Measurements from ENCODE around the gene BTBD19. TPM values are rescaled to one million over a fixed set of nuclear protein-coding genes. Genes with fewer than 3 reads are reported as not detected.
A peak's percentile ranks its signal among the peaks of the same experiment; 100 is the strongest.
"Not testable (repeated sequence)": the region's sequence is repeated elsewhere in the genome, so short reads cannot be mapped to it uniquely, and the experiment has no call there.

BTBD19 gene, protein sequence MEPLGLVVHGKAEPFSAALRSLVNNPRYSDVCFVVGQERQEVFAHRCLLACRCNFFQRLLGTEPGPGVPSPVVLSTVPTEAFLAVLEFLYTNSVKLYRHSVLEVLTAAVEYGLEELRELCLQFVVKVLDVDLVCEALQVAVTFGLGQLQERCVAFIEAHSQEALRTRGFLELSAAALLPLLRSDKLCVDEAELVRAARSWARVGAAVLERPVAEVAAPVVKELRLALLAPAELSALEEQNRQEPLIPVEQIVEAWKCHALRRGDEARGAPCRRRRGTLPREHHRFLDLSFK
- 0.78 and 1.4 TPM in 2 replicates for total RNA-seq (2014; rRNA removed; shearing (Covaris generic))

DNA sequence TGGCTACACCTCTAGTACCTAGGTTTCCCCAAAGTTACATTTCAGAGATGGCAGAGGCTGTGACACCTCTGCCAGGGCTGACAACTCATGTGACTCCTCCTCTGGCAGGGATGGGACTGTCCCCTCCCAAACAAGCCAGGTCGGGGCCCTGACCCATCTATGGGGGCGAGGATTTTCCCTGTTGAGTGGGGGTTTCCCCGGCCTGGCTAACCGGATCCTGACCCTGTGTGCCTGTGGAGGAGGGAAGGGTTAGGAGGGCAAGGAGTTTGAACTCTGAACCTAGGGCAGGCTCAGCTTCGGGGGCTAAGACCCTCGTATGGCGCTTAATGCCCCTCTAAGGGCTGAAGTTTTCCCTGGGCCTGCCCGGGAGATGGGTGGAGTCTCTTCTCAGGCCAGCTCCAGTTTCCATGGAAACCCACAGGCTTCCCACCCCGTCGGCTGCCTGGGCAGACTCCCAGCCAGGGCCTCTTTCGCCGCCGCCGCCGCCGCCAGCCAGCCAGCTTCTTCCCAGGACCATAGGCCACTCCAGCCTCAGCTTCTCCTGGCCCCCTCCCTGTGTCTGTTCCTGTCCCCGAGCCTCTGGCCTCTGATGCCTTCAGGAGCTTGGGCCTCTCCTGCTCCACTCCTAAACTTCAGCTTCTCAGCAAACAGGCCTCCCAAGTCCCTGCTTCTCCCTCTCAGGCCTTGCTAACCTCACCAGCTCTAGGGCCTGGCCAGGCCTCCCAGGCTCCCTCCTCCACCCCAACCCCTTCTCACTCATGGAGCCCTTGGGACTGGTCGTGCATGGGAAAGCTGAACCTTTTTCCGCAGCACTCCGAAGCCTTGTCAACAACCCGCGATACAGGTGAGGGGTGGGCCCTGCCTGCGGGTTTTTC, at the start of gene BTBD19:
BTBD19 (plus strand) TSS at position 461 of the 875 bp plus-strand sequence; CDS start at position 759, 298 bp downstream.
- no peak within 1 kb of the TSS for H3K4me3 ChIP-seq (ENCODE audit: insufficient read depth, low read depth, low read length)
- peaks cover 8% of the 10 kb centered on the region for H3K36me3 ChIP-seq (replicated peaks; ENCODE audit: control insufficient read depth, insufficient read depth, low read length)
- peak; percentile 92 for DNase-seq
- no peaks in the 10 kb centered on the region; the same call in 1 of the 2 replicates for H3K27me3 ChIP-seq (ENCODE audit: control insufficient read depth, insufficient read depth, low read length)

DNA sequence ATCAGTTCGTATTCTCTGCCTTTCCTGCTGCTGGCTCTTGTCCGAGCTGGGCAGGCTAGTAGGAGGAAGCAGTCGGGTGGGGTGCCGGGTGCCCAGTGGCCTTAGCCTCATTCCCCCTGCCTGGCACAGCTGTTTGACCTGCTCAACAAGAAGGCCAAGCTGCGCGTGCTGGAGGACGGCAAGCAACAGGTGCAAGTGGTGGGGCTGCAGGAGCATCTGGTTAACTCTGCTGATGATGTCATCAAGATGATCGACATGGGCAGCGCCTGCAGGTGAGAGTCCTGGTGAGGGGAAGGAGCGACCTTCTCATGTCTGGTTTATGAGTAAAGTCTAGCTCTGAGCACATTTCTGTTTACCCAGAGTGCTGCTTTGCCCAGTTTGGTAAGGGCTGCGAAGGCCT, 49.2 kb upstream of the BTBD19 start:
- Histone ChIP-seq H3K4me3 (ENCODE audit: insufficient read depth, low read depth, low read length) (no peak overlapping the region), H3K36me3 (replicated peaks; ENCODE audit: control insufficient read depth, insufficient read depth, low read length) (peaks cover 75% of the 10 kb centered on the region), H3K27me3 (ENCODE audit: control insufficient read depth, insufficient read depth, low read length) (no peaks in the 10 kb centered on the region)
- DNase-seq, result no peak

DNA sequence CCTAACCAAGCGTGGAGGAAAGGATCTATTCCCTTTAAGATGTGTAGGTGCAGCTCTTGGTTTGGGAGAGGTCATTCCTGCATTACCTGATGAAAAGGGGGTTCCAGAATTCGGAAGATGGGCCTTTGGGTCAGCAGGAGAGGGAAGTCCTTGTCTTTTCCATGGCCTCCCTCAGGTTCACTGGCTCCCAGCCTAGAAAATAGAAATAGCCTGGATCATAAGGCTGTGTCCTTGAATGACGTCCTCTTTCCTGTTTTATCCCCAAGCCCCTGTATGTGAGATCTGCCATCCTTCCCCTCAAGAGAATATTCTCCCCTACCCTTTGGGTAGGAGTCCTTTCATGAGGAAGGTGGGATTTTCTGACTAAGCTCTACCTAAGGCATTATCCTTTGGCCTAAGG, 47.4 kb upstream of the BTBD19 start:
- Histone ChIP-seq H3K36me3 (replicated peaks; ENCODE audit: control insufficient read depth, insufficient read depth, low read length) (peaks cover 63% of the 10 kb centered on the region), H3K27me3 (ENCODE audit: control insufficient read depth, insufficient read depth, low read length) (no peaks in the 10 kb centered on the region), H3K4me3 (ENCODE audit: insufficient read depth, low read depth, low read length) (no peak overlapping the region)
- DNase-seq, result no peak

DNA sequence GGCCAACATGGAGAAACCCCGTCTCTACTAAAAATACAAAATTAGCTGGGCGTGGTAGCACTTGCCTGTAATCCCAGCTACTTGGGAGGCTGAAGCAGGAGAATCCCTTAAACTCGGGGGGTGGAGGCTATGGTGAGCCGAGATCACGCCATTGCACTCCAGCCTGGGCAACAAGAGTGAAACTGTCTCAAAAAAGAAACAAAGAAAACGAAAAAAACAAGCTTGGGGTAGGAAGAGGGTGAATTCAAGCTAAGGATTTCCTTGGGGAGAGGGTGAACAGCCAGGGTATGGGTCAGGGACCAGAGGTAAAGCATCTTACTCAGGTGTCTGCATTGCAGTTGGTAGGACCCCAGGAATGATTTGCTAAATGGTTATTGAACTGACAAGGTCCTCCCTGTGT, 41.9 kb upstream of the BTBD19 start:
- not testable (repeated sequence) for DNase-seq; H3K4me3 ChIP-seq (ENCODE audit: insufficient read depth, low read depth, low read length); H3K27me3 ChIP-seq (ENCODE audit: control insufficient read depth, insufficient read depth, low read length)
- H3K36me3 ChIP-seq (replicated peaks; ENCODE audit: control insufficient read depth, insufficient read depth, low read length), result peaks cover 35% of the 10 kb centered on the region

DNA sequence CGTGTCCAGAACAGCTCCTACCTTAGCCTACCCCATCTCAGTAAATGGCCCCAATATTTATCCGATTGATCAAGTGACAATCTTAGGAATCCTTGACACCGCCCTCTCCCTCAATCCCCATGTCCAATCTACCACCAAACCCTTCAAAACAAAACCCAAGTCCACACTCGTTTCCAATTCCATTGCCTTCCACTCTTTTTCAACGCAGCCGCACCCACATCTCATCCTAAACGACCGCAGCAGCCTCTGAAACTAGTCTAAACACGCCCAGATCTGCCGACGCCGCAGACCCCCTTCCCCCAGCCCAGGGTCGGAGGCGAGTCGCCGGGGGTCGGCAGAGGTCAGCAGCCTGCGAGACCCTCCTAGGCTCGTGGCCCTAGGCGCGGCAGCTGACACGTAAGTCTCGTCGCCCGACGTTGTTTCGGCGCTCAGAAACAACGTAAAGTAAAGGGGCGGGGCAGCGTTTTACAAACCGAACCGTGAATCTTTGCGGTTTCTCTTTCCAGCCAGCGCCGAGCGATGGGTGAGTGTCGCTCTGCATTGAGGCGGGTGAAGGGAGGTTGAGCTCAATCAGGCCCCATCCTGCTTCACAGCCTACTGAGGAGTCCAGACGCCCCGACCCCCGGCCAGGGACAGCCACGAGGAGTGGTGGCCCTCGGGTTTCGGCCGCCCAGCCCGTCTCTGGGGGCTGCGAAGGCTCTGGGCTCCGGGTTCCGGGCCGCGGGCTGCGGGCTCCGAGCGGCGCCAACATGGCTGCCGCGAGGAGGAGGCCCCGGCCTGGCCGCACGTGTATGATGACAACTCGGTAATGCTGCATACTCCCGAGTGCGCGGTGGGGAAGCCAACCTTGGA, 33.0 kb upstream of the BTBD19 start, which contains the start of gene RPS8:
RPS8 (plus strand) TSS at position 463 of the 852 bp plus-strand sequence; CDS start at position 520, 57 bp downstream.
- peak; percentile 93 for DNase-seq
- Histone ChIP-seq H3K27me3 (ENCODE audit: control insufficient read depth, insufficient read depth, low read length) (no peaks in the 10 kb centered on the region), H3K36me3 (replicated peaks; ENCODE audit: control insufficient read depth, insufficient read depth, low read length) (peaks cover 28% of the 10 kb centered on the region), H3K4me3 (ENCODE audit: insufficient read depth, low read depth, low read length) (peak within 1 kb of the TSS; percentile 100)

DNA sequence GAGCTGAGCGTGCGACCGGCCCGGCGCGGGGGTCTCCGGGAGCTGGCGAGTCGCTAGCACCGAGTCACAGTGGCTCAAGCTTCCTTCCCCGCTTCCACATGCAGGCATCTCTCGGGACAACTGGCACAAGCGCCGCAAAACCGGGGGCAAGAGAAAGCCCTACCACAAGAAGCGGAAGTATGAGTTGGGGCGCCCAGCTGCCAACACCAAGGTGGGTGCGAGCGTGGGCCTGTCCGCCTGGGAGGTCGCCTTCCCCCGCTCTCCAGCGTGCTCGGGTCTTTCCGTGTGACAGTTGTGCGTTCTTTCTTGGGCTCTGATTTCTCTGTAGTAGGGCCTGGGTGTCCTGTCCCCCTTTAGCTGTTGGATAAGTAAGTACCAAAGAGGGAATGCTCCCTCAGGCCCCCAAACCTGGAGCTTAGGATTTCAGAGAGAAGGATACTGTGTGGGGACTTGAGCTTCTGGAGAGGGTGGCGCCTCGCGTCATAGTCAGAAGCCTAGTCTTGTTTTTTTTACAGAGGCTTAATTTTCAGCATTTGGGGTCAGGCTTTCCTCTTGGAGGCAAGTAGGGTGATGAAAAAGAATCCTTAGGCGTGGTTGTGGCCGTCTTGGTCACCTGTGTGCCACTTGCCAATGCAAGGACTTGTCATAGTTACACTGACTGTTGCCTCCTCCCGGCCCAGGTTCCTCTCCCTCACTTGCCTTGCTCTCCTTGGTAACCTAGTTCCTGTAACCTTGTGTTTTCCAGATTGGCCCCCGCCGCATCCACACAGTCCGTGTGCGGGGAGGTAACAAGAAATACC, 32.2 kb upstream of the BTBD19 start:
- no peaks in the 10 kb centered on the region for H3K27me3 ChIP-seq (ENCODE audit: control insufficient read depth, insufficient read depth, low read length)
- peaks cover 28% of the 10 kb centered on the region for H3K36me3 ChIP-seq (replicated peaks; ENCODE audit: control insufficient read depth, insufficient read depth, low read length)
- DNase-seq, result no peak

DNA sequence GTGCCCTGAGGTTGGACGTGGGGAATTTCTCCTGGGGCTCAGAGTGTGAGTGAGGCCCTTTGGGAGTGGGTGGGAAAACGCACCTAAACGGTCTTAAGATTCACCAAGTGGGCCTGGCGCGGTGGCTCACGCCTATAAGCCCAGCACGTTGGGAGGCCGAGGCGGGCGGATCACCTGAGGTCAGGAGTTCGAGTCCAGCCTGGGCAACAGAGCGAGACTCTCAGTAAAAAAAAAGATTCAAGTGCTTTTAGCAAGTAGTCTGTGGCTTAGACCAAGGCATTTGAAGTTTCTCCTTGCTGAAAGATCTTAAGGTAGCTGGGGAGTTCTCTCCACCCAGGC, 31.6 kb upstream of the BTBD19 start:
- H3K36me3 ChIP-seq (replicated peaks; ENCODE audit: control insufficient read depth, insufficient read depth, low read length), result peaks cover 28% of the 10 kb centered on the region
- DNase-seq, result no peak
- H3K4me3 ChIP-seq (ENCODE audit: insufficient read depth, low read depth, low read length), result peak overlapping the region; percentile 100
- no peaks in the 10 kb centered on the region for H3K27me3 ChIP-seq (ENCODE audit: control insufficient read depth, insufficient read depth, low read length)

More for the DNA sequence above, 32.2 kb upstream of the BTBD19 start:
- peak overlapping the region; percentile 100 for H3K4me3 ChIP-seq (ENCODE audit: insufficient read depth, low read depth, low read length)

DNA sequence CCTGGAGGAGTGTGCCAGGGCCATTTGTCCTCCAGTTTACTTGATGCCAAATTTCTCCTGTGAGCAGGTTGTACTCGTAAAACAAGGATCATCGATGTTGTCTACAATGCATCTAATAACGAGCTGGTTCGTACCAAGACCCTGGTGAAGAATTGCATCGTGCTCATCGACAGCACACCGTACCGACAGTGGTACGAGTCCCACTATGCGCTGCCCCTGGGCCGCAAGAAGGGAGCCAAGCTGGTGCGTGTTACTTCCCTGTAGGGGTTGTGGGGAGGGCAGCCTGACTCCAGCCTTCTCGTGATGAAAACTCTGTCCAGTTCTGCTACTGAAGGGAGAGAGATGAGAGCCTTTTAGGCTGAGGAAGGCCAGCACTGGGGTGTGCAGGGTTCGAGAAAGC, 30.8 kb upstream of the BTBD19 start:
- H3K4me3 ChIP-seq (ENCODE audit: insufficient read depth, low read depth, low read length), result no peak overlapping the region
- peaks cover 28% of the 10 kb centered on the region for H3K36me3 ChIP-seq (replicated peaks; ENCODE audit: control insufficient read depth, insufficient read depth, low read length)
- DNase-seq, result no peak
- no peaks in the 10 kb centered on the region for H3K27me3 ChIP-seq (ENCODE audit: control insufficient read depth, insufficient read depth, low read length)

DNA sequence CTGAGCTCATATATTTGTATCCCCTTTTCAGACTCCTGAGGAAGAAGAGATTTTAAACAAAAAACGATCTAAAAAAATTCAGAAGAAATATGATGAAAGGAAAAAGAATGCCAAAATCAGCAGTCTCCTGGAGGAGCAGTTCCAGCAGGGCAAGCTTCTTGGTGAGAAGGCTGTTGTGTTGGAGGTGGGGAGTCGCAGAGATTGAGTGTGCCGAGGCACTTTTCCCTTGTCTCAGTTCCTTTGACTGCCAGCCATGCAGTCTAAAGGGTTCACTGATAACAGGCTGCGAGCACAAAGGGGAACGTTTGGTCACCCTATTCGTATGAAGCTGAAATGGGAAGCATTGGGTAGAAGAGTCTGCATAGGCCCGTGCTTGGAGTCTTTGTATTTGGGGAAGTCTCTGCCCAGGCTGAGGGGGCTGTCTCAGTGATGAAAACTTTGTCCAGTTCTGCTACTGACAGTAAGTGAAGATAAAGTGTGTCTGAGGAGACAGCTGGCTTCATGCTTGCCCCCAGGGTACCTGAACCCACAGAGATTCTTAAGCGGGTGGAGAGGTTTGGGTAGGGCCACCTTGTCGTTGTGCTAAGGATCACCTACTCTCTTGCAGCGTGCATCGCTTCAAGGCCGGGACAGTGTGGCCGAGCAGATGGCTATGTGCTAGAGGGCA, 30.2 kb upstream of the BTBD19 start:
- no peak overlapping the region for H3K4me3 ChIP-seq (ENCODE audit: insufficient read depth, low read depth, low read length)
- H3K27me3 ChIP-seq (ENCODE audit: control insufficient read depth, insufficient read depth, low read length), result no peaks in the 10 kb centered on the region
- no peak for DNase-seq
- peaks cover 28% of the 10 kb centered on the region for H3K36me3 ChIP-seq (replicated peaks; ENCODE audit: control insufficient read depth, insufficient read depth, low read length)

DNA sequence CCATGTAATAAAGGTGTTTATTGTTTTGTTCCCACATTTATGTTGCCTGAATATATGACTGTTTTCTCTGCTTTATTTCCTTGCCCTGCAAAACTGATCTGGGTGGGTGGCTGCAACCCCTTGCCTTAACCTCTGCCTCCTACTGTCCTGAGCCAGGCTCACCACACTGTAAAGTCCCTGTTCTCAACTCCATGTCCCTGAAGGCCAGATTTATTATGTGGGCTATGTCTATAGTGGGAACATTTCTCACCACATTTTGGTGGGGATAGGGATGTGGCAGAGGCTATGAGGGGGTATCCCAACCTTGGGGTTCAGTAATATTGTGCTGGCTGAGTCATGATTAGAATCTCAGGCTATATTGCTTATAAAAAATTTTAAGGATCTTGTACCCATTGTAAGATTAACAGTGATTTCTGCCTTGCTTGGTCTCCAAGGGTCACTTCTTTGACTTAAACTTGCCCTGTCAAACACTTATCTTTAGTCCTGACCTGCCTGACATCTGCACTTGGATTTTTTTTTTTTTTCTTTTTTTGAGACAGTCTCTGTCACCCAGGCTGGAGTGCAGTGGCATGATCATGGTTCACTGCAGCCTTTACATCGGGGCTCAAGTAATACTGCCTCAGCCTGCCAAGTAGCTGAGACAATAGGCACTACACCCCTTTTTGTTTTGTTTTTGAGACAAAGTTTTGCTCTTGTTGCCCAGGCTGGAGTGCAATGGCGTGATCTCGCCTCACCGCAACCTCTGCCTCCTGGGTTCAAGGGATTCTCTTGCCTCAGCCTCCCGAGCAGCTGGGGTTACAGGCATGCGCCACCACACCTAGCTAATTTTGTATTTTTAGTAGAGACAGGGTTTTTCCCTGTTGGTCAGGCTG, 29.4 kb upstream of the BTBD19 start:
- DNase-seq, result no peak
- Histone ChIP-seq H3K36me3 (replicated peaks; ENCODE audit: control insufficient read depth, insufficient read depth, low read length) (peaks cover 28% of the 10 kb centered on the region), H3K27me3 (ENCODE audit: control insufficient read depth, insufficient read depth, low read length) (peaks cover 4% of the 10 kb centered on the region; the same call in 1 of the 2 replicates)

DNA sequence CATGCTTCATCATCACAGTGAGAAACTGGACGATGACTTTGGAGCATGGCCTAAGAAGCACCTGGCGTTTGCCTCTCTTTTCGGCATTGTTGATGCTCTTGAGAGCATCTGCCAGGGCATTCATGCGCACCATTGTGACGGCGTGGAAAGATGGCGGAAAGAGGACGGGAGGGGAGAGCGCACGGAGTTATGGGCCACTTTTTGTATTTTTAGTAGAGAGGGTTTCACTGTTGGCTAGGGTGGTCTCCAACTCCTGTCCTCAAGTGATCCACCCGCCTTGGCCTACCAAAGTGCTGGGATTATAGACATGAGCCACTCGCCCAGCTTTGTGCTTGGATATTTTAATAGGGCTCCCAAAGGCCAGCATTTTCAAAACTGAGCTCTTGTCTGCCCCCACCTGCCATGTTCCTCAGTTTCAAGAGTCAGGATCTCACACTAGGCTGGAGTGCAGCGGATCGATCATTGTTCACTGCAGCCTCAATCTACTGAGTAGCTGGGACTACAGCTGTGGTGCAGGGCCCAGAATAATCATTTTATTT, 27.7 kb upstream of the BTBD19 start:
- DNase-seq, result no peak
- Histone ChIP-seq H3K27me3 (ENCODE audit: control insufficient read depth, insufficient read depth, low read length) (peaks cover 12% of the 10 kb centered on the region), H3K4me3 (ENCODE audit: insufficient read depth, low read depth, low read length) (no peak overlapping the region), H3K36me3 (replicated peaks; ENCODE audit: control insufficient read depth, insufficient read depth, low read length) (peaks cover 28% of the 10 kb centered on the region)

More for the DNA sequence above, 29.4 kb upstream of the BTBD19 start:
- no peak overlapping the region for H3K4me3 ChIP-seq (ENCODE audit: insufficient read depth, low read depth, low read length)

DNA sequence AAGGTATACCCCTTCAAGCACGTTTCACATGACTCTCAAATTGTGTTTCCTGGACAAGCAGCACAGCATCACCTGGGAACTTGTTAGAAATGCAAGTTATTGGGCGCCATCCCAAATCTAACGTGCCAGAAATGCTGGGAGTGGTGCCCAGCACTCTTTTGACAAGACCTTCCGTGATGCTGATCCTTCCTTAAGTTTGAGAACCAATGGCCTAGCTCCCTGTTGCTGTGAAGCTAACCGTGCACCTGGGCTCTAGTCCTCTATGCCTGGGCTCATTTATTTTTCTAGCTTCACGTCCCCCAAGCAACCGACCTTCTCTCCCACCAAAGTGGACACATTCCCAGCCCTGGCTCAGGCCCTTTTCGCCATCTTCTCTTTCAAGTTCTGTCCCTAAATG, 24.6 kb upstream of the BTBD19 start:
- Histone ChIP-seq H3K36me3 (replicated peaks; ENCODE audit: control insufficient read depth, insufficient read depth, low read length) (peaks cover 2% of the 10 kb centered on the region), H3K27me3 (ENCODE audit: control insufficient read depth, insufficient read depth, low read length) (peaks cover 23% of the 10 kb centered on the region), H3K4me3 (ENCODE audit: insufficient read depth, low read depth, low read length) (peak overlapping the region; percentile 41)
- DNase-seq, result no peak
